SKM-1 treated with dmso at 0.1 percent for 144 hours (cell line): ENCODE data around the gene STAU1.

Source experiments
- DNase-seq: peaks from one replicate; lab custom pipeline; 2025; ENCODE audit not compliant: unreplicated experiment; lab: John Stamatoyannopoulos, UW

The STAU1 gene

GRCh38 chr20:49078310-49078709 is 109.8 kb downstream of the STAU1 start:
- DNase-seq = no peak

GRCh38 chr20:49074521-49074920 is 113.6 kb downstream of the STAU1 start:
- DNase-seq = no peak
